OCI-LY1 (cell line): ENCODE data around the gene HDDC2.

Source experiments
- CTCF ChIP-seq: fragments of 200-600 bp; sonication (generic), shearing (Covaris generic); IDR thresholded peaks from 2 replicates; pipeline ENCODE4 v1.5.1; 2017; ENCODE audit warnings: mild to moderate bottlenecking, antibody characterized with exemption, low read length, moderate library complexity, mixed read lengths
- EZH2 ChIP-seq: fragments of 200-600 bp; sonication (generic), shearing (Covaris generic); IDR thresholded peaks from 2 replicates; pipeline ENCODE4 v1.8.0; 2017; ENCODE audit warnings: borderline replicate concordance, mixed run types, mild to moderate bottlenecking, antibody characterized with exemption, low read length, moderate library complexity, mixed read lengths

- TF ChIP-seq CTCF (no peak), EZH2 (no peak)
Observed at GRCh38 chr6:125338381-125338780, 36.6 kb upstream of the HDDC2 start.
